Left renal pelvis (tissue), 4 donors: ENCODE results near the gene CR1. TPM values are rescaled to one million over a fixed set of nuclear protein-coding genes. Genes with fewer than 3 reads are reported as not detected.
"Not testable (repeated sequence)": the region's sequence is repeated elsewhere in the genome, so short reads cannot be mapped to it uniquely, and the experiment has no call there.

Source experiments
- DNase-seq, 4 donors: peaks; one replicate each; pipeline ENCODE4 v3.0.0-alpha.2; 2013; ENCODE audit warnings: low read depth in 4 of 4, low spot score in 3 of 4
- polyA plus RNA-seq, 4 donors: library from polyadenylated mRNA; unstranded; fragments of 120-200 nt; gene quantifications; one replicate each; pipeline ENCODE4 v1.2.1, GENCODE V29; 2013; ENCODE audit not compliant: insufficient read length in 4 of 4

The CR1 gene
- polyA plus RNA-seq, 4 donors: 3.0 to 19.3 (median 17.8) TPM

DNA sequence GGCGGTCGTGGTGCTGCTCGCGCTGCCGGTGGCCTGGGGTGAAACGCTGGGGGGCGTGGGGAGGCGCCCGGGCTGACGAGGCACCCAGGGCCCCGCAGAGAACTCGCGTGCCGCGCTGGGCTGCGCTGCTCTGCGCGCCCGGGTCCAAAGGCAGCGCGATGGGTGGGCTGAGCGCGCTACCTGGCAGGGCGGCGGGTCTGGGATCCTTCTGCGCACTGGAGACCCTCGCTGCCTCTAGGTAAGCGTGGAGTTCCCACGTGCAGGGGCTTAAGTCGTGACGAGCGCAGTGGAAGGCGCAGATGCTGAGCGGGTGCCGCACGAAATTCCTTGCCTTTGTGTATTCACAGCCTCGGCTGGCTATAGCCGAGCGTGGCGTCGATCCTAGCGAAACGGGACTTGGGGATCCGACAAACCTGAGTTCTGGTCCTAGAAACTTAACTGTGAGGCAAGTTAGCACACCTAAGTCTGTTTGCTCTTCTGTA is 173.6 kb downstream of the CR1 start:
- DNase-seq: no peak

DNA sequence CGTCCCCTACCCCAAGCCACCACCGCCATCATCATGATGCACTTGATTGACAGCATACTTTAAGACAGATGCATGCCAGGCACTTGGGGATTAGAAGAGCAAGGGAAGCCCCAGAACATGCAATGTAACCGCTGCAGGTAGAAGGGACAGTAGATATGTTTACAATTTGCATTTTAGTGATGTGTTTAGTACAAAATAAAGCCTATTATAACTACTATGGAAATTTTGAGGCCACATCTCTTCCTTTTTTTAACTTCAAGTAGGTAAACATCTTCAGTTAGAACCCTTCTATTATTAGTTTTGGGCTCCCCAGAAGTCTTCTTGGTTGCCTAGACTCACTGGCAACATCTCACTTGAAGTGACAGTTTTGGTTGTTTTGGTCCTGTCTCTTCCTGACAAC is 174.2 kb downstream of the CR1 start:
- no peak for DNase-seq

DNA sequence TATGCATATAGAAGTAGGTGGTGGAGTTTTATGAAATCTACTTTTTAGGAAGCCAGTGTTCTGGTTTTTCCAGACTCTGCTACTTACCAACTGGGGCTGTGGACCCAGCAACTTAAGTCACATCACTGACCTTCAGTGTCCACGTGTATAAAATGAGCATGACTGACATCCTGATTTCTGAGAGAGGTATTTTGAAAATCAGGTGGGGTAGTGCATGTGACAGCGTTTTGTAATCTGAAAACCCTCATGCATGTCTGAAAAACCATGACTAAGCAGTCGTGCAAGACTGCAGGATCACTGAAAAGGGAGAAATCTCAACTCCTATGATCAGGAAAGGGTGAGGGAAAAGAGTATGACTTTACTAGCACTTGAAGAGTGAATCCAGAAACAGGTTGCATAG is 175.0 kb downstream of the CR1 start:
- no peak for DNase-seq

DNA sequence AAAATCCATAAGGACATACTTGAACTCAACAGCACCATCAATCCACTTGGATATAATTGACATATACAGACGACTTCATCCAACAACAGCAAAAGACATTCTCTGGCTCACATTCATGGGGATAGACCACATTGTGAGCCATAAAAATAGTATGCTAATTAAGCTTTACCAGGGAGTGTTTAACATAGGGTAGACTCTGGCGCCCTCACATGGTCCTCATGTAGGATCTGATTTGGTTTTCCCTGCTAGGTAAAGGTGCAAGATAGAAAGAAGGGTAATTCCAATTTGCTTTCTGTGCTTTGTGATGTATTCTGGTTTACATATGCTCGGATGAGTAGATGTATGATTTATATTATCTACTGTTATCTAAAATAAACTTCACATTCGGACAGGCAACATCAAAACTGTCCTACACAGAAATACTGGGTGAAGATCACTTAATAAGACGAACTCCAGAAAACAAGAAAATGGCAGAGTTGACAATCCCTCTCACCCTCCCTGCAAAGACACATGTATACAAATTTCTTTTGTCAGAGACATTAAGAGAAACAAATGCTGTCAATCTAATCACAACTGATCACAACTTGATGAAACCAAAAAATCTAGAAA is 176.7 kb downstream of the CR1 start:
- peak in 2 of 4 donors; percentile 14 to 16 for DNase-seq

GRCh38 chr1:207673399-207673798 is 177.4 kb downstream of the CR1 start:
- no peak for DNase-seq

DNA sequence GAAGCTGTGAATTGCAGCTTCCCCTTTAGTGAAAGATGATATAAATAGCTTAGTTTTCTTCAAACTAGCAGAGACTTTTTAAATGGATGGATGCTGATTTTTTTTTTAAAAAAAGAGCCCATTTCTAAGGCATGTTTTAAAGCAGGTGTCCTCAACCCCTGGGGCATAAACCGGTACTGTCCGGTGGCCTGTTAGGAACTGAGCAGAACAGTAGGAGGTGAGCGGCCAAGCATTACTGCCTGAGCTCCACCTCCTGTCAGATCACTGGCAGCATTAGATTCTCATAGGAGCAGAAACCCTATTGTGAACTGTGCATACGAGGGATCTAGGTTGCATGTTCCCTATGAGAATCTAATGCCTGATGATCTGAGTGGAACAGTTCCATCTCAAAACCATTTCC is 180.2 kb downstream of the CR1 start:
- no peak for DNase-seq

- not testable (repeated sequence) for DNase-seq
Observed at GRCh38 chr1:207680590-207681388, 184.8 kb downstream of the CR1 start.

- DNase-seq: not testable (repeated sequence)
Observed at GRCh38 chr1:207682872-207683434, 187.0 kb downstream of the CR1 start.

DNA sequence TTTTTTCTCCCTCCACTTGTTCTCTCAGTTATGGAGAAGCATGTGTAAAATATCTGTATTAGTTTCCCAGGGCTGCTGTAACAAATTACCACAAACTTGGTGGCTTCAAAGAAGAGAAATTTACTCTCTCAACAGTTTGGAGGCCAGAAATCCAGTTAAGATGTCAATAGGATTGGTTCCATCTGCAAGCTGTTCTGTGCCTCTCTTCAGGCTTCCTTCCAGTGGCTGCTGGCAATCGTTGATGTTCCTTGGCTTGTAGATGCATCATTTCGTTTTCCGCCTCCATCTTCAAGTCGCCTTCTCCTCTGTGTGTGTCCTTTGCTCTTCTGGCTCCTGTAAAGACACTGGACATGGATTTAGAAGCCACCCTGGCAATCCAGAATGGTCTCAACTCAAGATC is 194.6 kb downstream of the CR1 start:
- not testable (repeated sequence) for DNase-seq

GRCh38 chr1:207691010-207691409 is 195.1 kb downstream of the CR1 start:
- DNase-seq: no peak

Other genes starting within 250 kb of the CR1 start
- 10 to 100 TPM; 48.6 to 68.5 (median 58.6) TPM for gene CD55, start 174.5 kb upstream of the CR1 start, polyA plus RNA-seq
- 1 to 10 TPM in 2 of 4 donors, under 1 TPM in 2; 0.45 to 3.2 (median 1.0) TPM for gene CR2, start 41.8 kb upstream of the CR1 start, polyA plus RNA-seq
- 1 to 10 TPM in 3 of 4 donors, under 1 TPM in 1; 0.81 to 2.1 (median 1.5) TPM for gene CR1L, start 149.0 kb downstream of the CR1 start, polyA plus RNA-seq